Measurements from ENCODE around the gene ADCK1. TPM values are rescaled to one million over a fixed set of nuclear protein-coding genes. Genes with fewer than 3 reads are reported as not detected.

The ADCK1 gene
- total RNA-seq, 2 experiments from 2014 or later, result 7.1 to 8.7 TPM

GRCh38 chr14:77872983-77873382 is 73.1 kb downstream of the ADCK1 start:
- Histone ChIP-seq H3K27ac (ENCODE audit: low read depth in 1 of 2, low read length in 2 of 2) (no peak overlapping the region), H3K36me3 (ENCODE audit: insufficient read depth, low read length) (no peaks in the 10 kb centered on the region), H3K27me3 (ENCODE audit: control insufficient read depth in 1 of 2, insufficient read depth in 2 of 2, low read length in 2 of 2) (no peaks in the 10 kb centered on the region), H3K9me3 (ENCODE audit: control insufficient read depth in 1 of 2, insufficient read depth in 1 of 2, low read length in 2 of 2) (peaks cover 0 to 15% of the 10 kb centered on the region in 2 experiments), H3K4me3 (ENCODE audit: low read length) (no peak overlapping the region), H3K4me1 (ENCODE audit: insufficient read depth, low read length) (no peaks in the 10 kb centered on the region)
- Mint-ChIP-seq H3K27ac (no peak overlapping the region), H3K27me3 (no peaks in the 10 kb centered on the region), H3K9me3 (no peaks in the 10 kb centered on the region), H3K4me1 (ENCODE audit: low read depth) (no peaks in the 10 kb centered on the region), H3K36me3 (ENCODE audit: low read depth) (peaks cover 65% of the 10 kb centered on the region), H3K4me3 (no peak overlapping the region)
- DNase-seq, result no peak
- TF ChIP-seq, protein P1, sequence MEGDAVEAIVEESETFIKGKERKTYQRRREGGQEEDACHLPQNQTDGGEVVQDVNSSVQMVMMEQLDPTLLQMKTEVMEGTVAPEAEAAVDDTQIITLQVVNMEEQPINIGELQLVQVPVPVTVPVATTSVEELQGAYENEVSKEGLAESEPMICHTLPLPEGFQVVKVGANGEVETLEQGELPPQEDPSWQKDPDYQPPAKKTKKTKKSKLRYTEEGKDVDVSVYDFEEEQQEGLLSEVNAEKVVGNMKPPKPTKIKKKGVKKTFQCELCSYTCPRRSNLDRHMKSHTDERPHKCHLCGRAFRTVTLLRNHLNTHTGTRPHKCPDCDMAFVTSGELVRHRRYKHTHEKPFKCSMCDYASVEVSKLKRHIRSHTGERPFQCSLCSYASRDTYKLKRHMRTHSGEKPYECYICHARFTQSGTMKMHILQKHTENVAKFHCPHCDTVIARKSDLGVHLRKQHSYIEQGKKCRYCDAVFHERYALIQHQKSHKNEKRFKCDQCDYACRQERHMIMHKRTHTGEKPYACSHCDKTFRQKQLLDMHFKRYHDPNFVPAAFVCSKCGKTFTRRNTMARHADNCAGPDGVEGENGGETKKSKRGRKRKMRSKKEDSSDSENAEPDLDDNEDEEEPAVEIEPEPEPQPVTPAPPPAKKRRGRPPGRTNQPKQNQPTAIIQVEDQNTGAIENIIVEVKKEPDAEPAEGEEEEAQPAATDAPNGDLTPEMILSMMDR (IDR thresholded peaks at IDR 0.05), result no peak
- ATAC-seq (ENCODE audit: poor library complexity), result no peak
- CTCF ChIA-PET, result no interaction called here
- POLR2A ChIA-PET, result no interaction called here
- intact Hi-C loops (cut with DNase I, micrococcal nuclease), result no loop called here

DNA sequence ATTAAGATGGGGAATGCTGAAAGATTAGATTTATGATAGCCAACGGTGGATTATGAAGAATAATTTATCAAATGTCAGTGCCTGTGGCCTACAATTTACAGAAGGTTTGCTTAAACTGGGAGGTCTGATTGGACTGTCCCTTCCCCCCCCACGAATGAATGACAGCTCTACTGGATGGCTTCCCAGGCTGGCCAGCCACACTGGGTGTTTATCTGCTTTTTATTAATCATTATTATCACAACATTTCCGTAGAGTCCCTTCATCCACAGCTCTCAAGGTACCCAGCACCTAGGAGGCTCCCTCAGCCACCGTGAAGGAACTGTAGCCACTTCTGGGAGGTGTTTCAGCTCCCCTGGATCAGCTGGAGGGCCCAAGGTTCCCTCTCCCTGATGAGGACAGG is 78.9 kb downstream of the ADCK1 start:
- DNase-seq, result no peak
- POLR2A ChIA-PET, result no interaction called here
- TF ChIP-seq, protein P1 (IDR thresholded peaks at IDR 0.05), result no peak
- Histone ChIP-seq H3K27me3 (ENCODE audit: control insufficient read depth in 1 of 2, insufficient read depth in 2 of 2, low read length in 2 of 2) (no peaks in the 10 kb centered on the region), H3K4me3 (ENCODE audit: low read length) (no peak overlapping the region), H3K9me3 (ENCODE audit: control insufficient read depth in 1 of 2, insufficient read depth in 1 of 2, low read length in 2 of 2) (peaks cover 0 to 9% of the 10 kb centered on the region in 2 experiments), H3K4me1 (ENCODE audit: insufficient read depth, low read length) (no peaks in the 10 kb centered on the region), H3K36me3 (ENCODE audit: insufficient read depth, low read length) (no peaks in the 10 kb centered on the region), H3K27ac (ENCODE audit: low read depth in 1 of 2, low read length in 2 of 2) (no peak overlapping the region)
- CTCF ChIA-PET, result interaction anchor here (1.2 kb wide), 1 partner anchor 17 kb away, joined by 3 read pairs; no protein-coding TSS in a partner anchor
- Mint-ChIP-seq H3K27ac (no peak overlapping the region), H3K4me1 (ENCODE audit: low read depth) (no peaks in the 10 kb centered on the region), H3K4me3 (no peak overlapping the region), H3K9me3 (no peaks in the 10 kb centered on the region), H3K27me3 (no peaks in the 10 kb centered on the region), H3K36me3 (ENCODE audit: low read depth) (peaks cover 51% of the 10 kb centered on the region)
- intact Hi-C loops (cut with DNase I, micrococcal nuclease), result no loop called here
- no peak for ATAC-seq (ENCODE audit: poor library complexity)

- no peak overlapping the region for H3K4me3 ChIP-seq (ENCODE audit: low read length)
- TF ChIP-seq, protein P1 (IDR thresholded peaks at IDR 0.05), result no peak
- Mint-ChIP-seq H3K4me1 (ENCODE audit: low read depth) (no peaks in the 10 kb centered on the region), H3K27ac (no peak overlapping the region), H3K36me3 (ENCODE audit: low read depth) (peaks cover 47% of the 10 kb centered on the region), H3K27me3 (no peaks in the 10 kb centered on the region), H3K9me3 (no peaks in the 10 kb centered on the region), H3K4me3 (no peak overlapping the region)
- ATAC-seq (ENCODE audit: poor library complexity) (no peak), DNase-seq (no peak)
- no peaks in the 10 kb centered on the region for H3K27me3 ChIP-seq (ENCODE audit: control insufficient read depth in 1 of 2, insufficient read depth in 2 of 2, low read length in 2 of 2)
- H3K36me3 ChIP-seq (ENCODE audit: insufficient read depth, low read length), result no peaks in the 10 kb centered on the region
- no peak overlapping the region for H3K27ac ChIP-seq (ENCODE audit: low read depth in 1 of 2, low read length in 2 of 2)
- ChIA-PET CTCF (interaction anchor here (1.2 kb wide), 1 partner anchor 18 kb away, joined by 3 read pairs; no protein-coding TSS in a partner anchor), POLR2A (no interaction called here)
- intact Hi-C loops (cut with DNase I, micrococcal nuclease), result no loop called here
- H3K9me3 ChIP-seq (ENCODE audit: control insufficient read depth in 1 of 2, insufficient read depth in 1 of 2, low read length in 2 of 2), result peaks cover 0 to 5% of the 10 kb centered on the region in 2 experiments
- no peaks in the 10 kb centered on the region for H3K4me1 ChIP-seq (ENCODE audit: insufficient read depth, low read length)
Observed at GRCh38 chr14:77880056-77880455, 80.1 kb downstream of the ADCK1 start.
